GM18508 (cell line): ENCODE measurements around the gene PRIM2.
"Not testable (repeated sequence)": the region's sequence is repeated elsewhere in the genome, so short reads cannot be mapped to it uniquely, and the experiment has no call there.

ENCODE experiments used
- ATAC-seq: cut with Tn5 transposase; IDR thresholded peaks from one replicate; pipeline ENCODE4 v1.9.1; 2021; ENCODE audit warnings: moderate number of reproducible peaks; ENCODE audit not compliant: insufficient read depth, unreplicated experiment

The PRIM2 gene

GRCh38 chr6:57306273-57306672, 11.2 kb upstream of the PRIM2 start:
- no peak for ATAC-seq

GRCh38 chr6:57307850-57308249, 9.6 kb upstream of the PRIM2 start:
- no peak for ATAC-seq

- not testable (repeated sequence) for ATAC-seq
Observed at GRCh38 chr6:57308755-57309154, 8.7 kb upstream of the PRIM2 start.

GRCh38 chr6:57310095-57310816, 7.2 kb upstream of the PRIM2 start:
- not testable (repeated sequence) for ATAC-seq

- no peak for ATAC-seq
Observed at GRCh38 chr6:57310817-57311157, 6.6 kb upstream of the PRIM2 start.

GRCh38 chr6:57311300-57312003, 6.0 kb upstream of the PRIM2 start:
- not testable (repeated sequence) for ATAC-seq

GRCh38 chr6:57312004-57312345, 5.5 kb upstream of the PRIM2 start:
- no peak for ATAC-seq

- ATAC-seq, result no peak
Observed at GRCh38 chr6:57313009-57313408, 4.4 kb upstream of the PRIM2 start.

- ATAC-seq, result no peak
Observed at GRCh38 chr6:57313711-57314471, 3.5 kb upstream of the PRIM2 start.

GRCh38 chr6:57315111-57315510, 2.3 kb upstream of the PRIM2 start:
- no peak for ATAC-seq

- no peak for ATAC-seq
Observed at GRCh38 chr6:57315851-57316250, 1.6 kb upstream of the PRIM2 start.

- peak; percentile 77 for ATAC-seq
Observed at GRCh38 chr6:57316581-57317059, 810 bp upstream of the PRIM2 start.

GRCh38 chr6:57324538-57324937, 7.1 kb downstream of the PRIM2 start:
- no peak for ATAC-seq

- no peak for ATAC-seq
Observed at GRCh38 chr6:57327311-57327710, 9.9 kb downstream of the PRIM2 start.

GRCh38 chr6:57328074-57328473, 10.6 kb downstream of the PRIM2 start:
- ATAC-seq, result no peak

GRCh38 chr6:57329933-57330332, 12.5 kb downstream of the PRIM2 start:
- ATAC-seq, result no peak

- no peak for ATAC-seq
Observed at GRCh38 chr6:57342148-57342669, 24.8 kb downstream of the PRIM2 start.

GRCh38 chr6:57343342-57343741, 25.9 kb downstream of the PRIM2 start:
- not testable (repeated sequence) for ATAC-seq

- not testable (repeated sequence) for ATAC-seq
Observed at GRCh38 chr6:57346715-57347114, 29.3 kb downstream of the PRIM2 start.

- ATAC-seq, result not testable (repeated sequence)
Observed at GRCh38 chr6:57347597-57347996, 30.2 kb downstream of the PRIM2 start.

GRCh38 chr6:57350443-57350842, 33.0 kb downstream of the PRIM2 start:
- ATAC-seq, result not testable (repeated sequence)
